ENCODE results near the gene MAPK8. TPM values are rescaled to one million over a fixed set of nuclear protein-coding genes. Genes with fewer than 3 reads are reported as not detected.

The MAPK8 gene
- total and polyA plus RNA-seq, 3 donors from 2014 or later: 91.8 to 114 (median 98.8) TPM

- Histone ChIP-seq H3K27ac (no peak overlapping the region), H3K4me3 (no peak overlapping the region), H3K27me3 (no peaks in the 10 kb centered on the region), H3K4me1 (no peaks in the 10 kb centered on the region), H3K36me3 (ENCODE audit: low read depth, missing control alignments) (no peaks in the 10 kb centered on the region), H3K9me3 (no peaks in the 10 kb centered on the region)
- no peak for DNase-seq
- WGBS, 2 donors: 55 to 64% methylated on average over 5 of the region's 5 CpGs
- no peak for TF ChIP-seq CTCF (IDR thresholded peaks at IDR 0.05)
- TF ChIP-seq POLR2A (IDR thresholded peaks at IDR 0.05): no peak
- intact Hi-C loops (cut with DNase I; ENCODE audit: low total_unique reads): no loop called here
Measured at GRCh38 chr10:48271047-48271730, 35.3 kb upstream of the MAPK8 start.

DNA sequence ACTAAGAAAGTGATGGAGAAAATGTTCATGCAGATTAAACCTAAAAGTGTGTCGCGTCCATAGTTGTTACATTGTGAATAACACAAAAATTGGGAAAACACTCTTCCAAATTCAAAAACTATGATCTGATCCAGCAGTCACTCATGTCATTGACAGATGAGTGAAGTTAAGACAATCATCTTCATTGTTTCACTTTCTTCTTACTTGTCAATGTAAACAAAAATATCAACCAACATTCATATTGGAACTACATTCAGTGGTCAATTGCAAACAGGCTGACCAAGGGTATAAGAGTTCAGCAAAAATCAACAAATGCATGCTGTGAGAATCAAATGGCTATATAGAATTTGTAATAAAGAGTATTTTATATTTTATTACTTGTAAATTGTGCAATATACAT lies 33.8 kb upstream of the MAPK8 start:
- Histone ChIP-seq H3K9me3 (no peaks in the 10 kb centered on the region), H3K4me3 (no peak overlapping the region), H3K4me1 (no peaks in the 10 kb centered on the region), H3K27ac (no peak overlapping the region), H3K36me3 (ENCODE audit: low read depth, missing control alignments) (no peaks in the 10 kb centered on the region), H3K27me3 (no peaks in the 10 kb centered on the region)
- TF ChIP-seq POLR2A (IDR thresholded peaks at IDR 0.05) (no peak), CTCF (IDR thresholded peaks at IDR 0.05) (no peak)
- 83 to 89% methylated on average over 2 of the region's 2 CpGs for WGBS, 2 donors
- intact Hi-C loops (cut with DNase I; ENCODE audit: low total_unique reads): no loop called here
- DNase-seq: no peak

- no peak overlapping the region for H3K4me3 ChIP-seq
- no peak overlapping the region for H3K27ac ChIP-seq
- no peaks in the 10 kb centered on the region for H3K36me3 ChIP-seq (ENCODE audit: low read depth, missing control alignments)
- H3K27me3 ChIP-seq: no peaks in the 10 kb centered on the region
- TF ChIP-seq POLR2A (IDR thresholded peaks at IDR 0.05) (no peak), CTCF (IDR thresholded peaks at IDR 0.05) (no peak)
- no peaks in the 10 kb centered on the region for H3K9me3 ChIP-seq
- DNase-seq: no peak
- WGBS, 2 donors: 83 to 90% methylated on average over 2 of the region's 2 CpGs
- H3K4me1 ChIP-seq: no peaks in the 10 kb centered on the region
- intact Hi-C loops (cut with DNase I; ENCODE audit: low total_unique reads): no loop called here
Measured at GRCh38 chr10:48273741-48274140, 32.7 kb upstream of the MAPK8 start.

DNA sequence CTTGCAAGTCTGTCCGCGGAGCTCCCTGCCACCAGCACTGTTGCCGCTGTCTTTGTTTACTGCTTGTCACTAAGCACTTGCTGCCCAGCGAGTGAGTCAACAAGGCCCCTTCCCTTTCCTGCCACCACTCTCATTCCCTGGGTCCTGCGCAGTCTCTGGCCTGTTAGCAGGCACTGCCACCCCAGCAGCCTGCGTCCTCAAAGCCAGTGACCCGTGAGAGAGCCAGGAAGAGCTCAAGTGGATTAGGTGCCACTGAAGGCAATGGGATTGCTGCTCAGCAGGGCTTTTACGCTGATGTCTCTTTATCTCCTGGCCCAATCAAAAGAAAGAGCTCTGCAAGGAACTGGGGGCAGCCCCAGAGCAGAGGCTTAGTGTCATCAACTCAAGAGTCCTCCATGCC lies 31.8 kb upstream of the MAPK8 start, which contains the start of gene FRMPD2:
FRMPD2 (minus strand) TSS at position 61 of the 400 bp plus-strand sequence. CDS start 129 bp downstream, outside the sequence.
- no peak within 1 kb of the TSS for H3K27ac ChIP-seq
- no peaks in the 10 kb centered on the region for H3K4me1 ChIP-seq
- DNase-seq: no peak
- WGBS, 2 donors: 86 to 90% methylated on average over 7 to 8 of the region's 8 CpGs
- TF ChIP-seq CTCF (IDR thresholded peaks at IDR 0.05) (no peak), POLR2A (IDR thresholded peaks at IDR 0.05) (no peak)
- no peak within 1 kb of the TSS for H3K4me3 ChIP-seq
- no peaks in the 10 kb centered on the region for H3K9me3 ChIP-seq
- H3K27me3 ChIP-seq: no peaks in the 10 kb centered on the region
- intact Hi-C loops (cut with DNase I; ENCODE audit: low total_unique reads): no loop called here
- H3K36me3 ChIP-seq (ENCODE audit: low read depth, missing control alignments): no peaks in the 10 kb centered on the region

DNA sequence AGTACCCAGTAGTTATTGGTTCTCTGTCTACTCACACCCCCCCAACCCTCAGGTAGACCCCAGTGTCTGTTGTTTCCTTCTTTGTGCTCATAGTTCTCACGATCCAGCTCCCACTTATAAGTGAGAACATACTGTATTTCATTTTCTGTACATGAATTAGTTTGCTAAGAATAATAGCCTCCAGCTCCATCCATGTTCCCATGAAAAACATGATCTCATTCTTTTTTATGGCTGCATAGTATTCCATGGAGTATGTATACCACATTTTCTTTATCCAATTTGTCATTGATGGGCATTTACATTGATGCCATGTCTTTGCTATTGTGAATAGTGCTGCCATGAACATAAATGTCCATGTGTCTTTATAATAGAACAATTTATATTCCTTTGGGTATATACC lies 29.4 kb upstream of the MAPK8 start:
- Histone ChIP-seq H3K36me3 (ENCODE audit: low read depth, missing control alignments) (no peaks in the 10 kb centered on the region), H3K4me1 (no peaks in the 10 kb centered on the region), H3K27ac (no peak overlapping the region), H3K27me3 (no peaks in the 10 kb centered on the region), H3K4me3 (no peak overlapping the region), H3K9me3 (no peaks in the 10 kb centered on the region)
- TF ChIP-seq POLR2A (IDR thresholded peaks at IDR 0.05) (no peak), CTCF (IDR thresholded peaks at IDR 0.05) (no peak)
- intact Hi-C loops (cut with DNase I; ENCODE audit: low total_unique reads): no loop called here
- no peak for DNase-seq
- WGBS, 2 donors: 95 to 100% methylated on average over 1 of the region's 1 CpG
